ENCODE data around the gene CALM3. TPM values are rescaled to one million over a fixed set of nuclear protein-coding genes. Genes with fewer than 3 reads are reported as not detected.
A peak's percentile ranks its signal among the peaks of the same experiment; 100 is the strongest.

Gene CALM3
- total and polyA plus RNA-seq, 3 experiments from 2014 or later, result 168 to 493 (median 465) TPM

GRCh38 chr19:46618670-46619231 is 17.6 kb downstream of the CALM3 start:
- Mint-ChIP-seq H3K4me3 (peak overlapping the region in 1 of 7 donors; percentile 48), H3K9me3 (no peaks in the 10 kb centered on the region), H3K4me1 (peaks cover 19 to 35% (median 22%) of the 10 kb centered on the region in 3 donors), H3K36me3 (no peaks in the 10 kb centered on the region), H3K27me3 (peaks cover 0 to 12% of the 10 kb centered on the region in 2 donors), H3K27ac (peak overlapping the region in 1 of 8 donors; percentile 23)
- Histone ChIP-seq H3K27ac (ENCODE audit: low read depth, low read length) (no peak overlapping the region), H3K27me3 (ENCODE audit: insufficient read depth, low read length, poor library complexity, severe bottlenecking) (no peaks in the 10 kb centered on the region), H3K9me3 (ENCODE audit: low read length) (no peaks in the 10 kb centered on the region), H3K36me3 (ENCODE audit: insufficient read depth, low read length) (no peaks in the 10 kb centered on the region), H3K4me3 (ENCODE audit: low read length) (no peak overlapping the region), H3K4me1 (ENCODE audit: insufficient read depth, low read length) (peaks cover 74% of the 10 kb centered on the region)
- CTCF ChIA-PET, result interaction anchor here (0.8 to 2.4 kb wide), 2 partner anchors 43 to 110 kb away, joined by 3 to 9 read pairs; partner anchors contain the start of gene DACT3
- DNase-seq, result peak in 1 of 5 donors; percentile 32
- POLR2A ChIA-PET, result no interaction called here

GRCh38 chr19:46620267-46620666 is 19.1 kb downstream of the CALM3 start:
- ChIA-PET CTCF (interaction anchor here (0.6 to 2.4 kb wide), 3 partner anchors 8 to 217 kb away, joined by 3 to 9 read pairs (median 4); partner anchors contain the start of gene DACT3), POLR2A (no interaction called here)
- Mint-ChIP-seq H3K27ac (peak overlapping the region in 1 of 8 donors; percentile 67), H3K27me3 (peaks cover 0 to 15% of the 10 kb centered on the region in 2 donors), H3K9me3 (no peaks in the 10 kb centered on the region), H3K4me3 (no peak overlapping the region), H3K4me1 (peaks cover 11 to 32% (median 15%) of the 10 kb centered on the region in 3 donors), H3K36me3 (no peaks in the 10 kb centered on the region)
- peaks cover 68% of the 10 kb centered on the region for H3K4me1 ChIP-seq (ENCODE audit: insufficient read depth, low read length)
- no peaks in the 10 kb centered on the region for H3K27me3 ChIP-seq (ENCODE audit: insufficient read depth, low read length, poor library complexity, severe bottlenecking)
- no peak overlapping the region for H3K27ac ChIP-seq (ENCODE audit: low read depth, low read length)
- DNase-seq, result no peak
- no peaks in the 10 kb centered on the region for H3K9me3 ChIP-seq (ENCODE audit: low read length)
- H3K36me3 ChIP-seq (ENCODE audit: insufficient read depth, low read length), result no peaks in the 10 kb centered on the region
- peak overlapping the region; percentile 20 for H3K4me3 ChIP-seq (ENCODE audit: low read length)

GRCh38 chr19:46620716-46621115 is 19.6 kb downstream of the CALM3 start:
- H3K27ac Mint-ChIP-seq, result peak overlapping the region in 1 of 8 donors; percentile 42
- no peak overlapping the region for H3K27ac ChIP-seq (ENCODE audit: low read depth, low read length)

GRCh38 chr19:46621191-46622117 is 20.3 kb downstream of the CALM3 start:
- peak overlapping the region in 3 of 8 donors; percentile 42 to 69 (median 54) for H3K27ac Mint-ChIP-seq

More at GRCh38 chr19:46620716-46621115, 19.6 kb downstream of the CALM3 start:
- ChIA-PET POLR2A (no interaction called here), CTCF (interaction anchor here (0.6 to 2.4 kb wide), 3 partner anchors 9 to 217 kb away, joined by 3 to 9 read pairs (median 4); partner anchors contain the start of gene DACT3)
- Mint-ChIP-seq H3K9me3 (no peaks in the 10 kb centered on the region), H3K36me3 (no peaks in the 10 kb centered on the region), H3K4me3 (no peak overlapping the region), H3K4me1 (peaks cover 11 to 32% (median 15%) of the 10 kb centered on the region in 3 donors), H3K27me3 (peaks cover 0 to 18% of the 10 kb centered on the region in 2 donors)
- Histone ChIP-seq H3K4me3 (ENCODE audit: low read length) (no peak overlapping the region), H3K36me3 (ENCODE audit: insufficient read depth, low read length) (no peaks in the 10 kb centered on the region), H3K9me3 (ENCODE audit: low read length) (no peaks in the 10 kb centered on the region), H3K27me3 (ENCODE audit: insufficient read depth, low read length, poor library complexity, severe bottlenecking) (no peaks in the 10 kb centered on the region), H3K4me1 (ENCODE audit: insufficient read depth, low read length) (peaks cover 68% of the 10 kb centered on the region)
- peak in 1 of 5 donors; percentile 38 for DNase-seq

GRCh38 chr19:46622118-46622446 is 21.0 kb downstream of the CALM3 start:
- H3K9me3 Mint-ChIP-seq, result no peaks in the 10 kb centered on the region
- Histone ChIP-seq H3K9me3 (ENCODE audit: low read length) (no peaks in the 10 kb centered on the region), H3K4me1 (ENCODE audit: insufficient read depth, low read length) (peaks cover 56% of the 10 kb centered on the region), H3K4me3 (ENCODE audit: low read length) (no peak overlapping the region), H3K27me3 (ENCODE audit: insufficient read depth, low read length, poor library complexity, severe bottlenecking) (no peaks in the 10 kb centered on the region), H3K36me3 (ENCODE audit: insufficient read depth, low read length) (no peaks in the 10 kb centered on the region), H3K27ac (ENCODE audit: low read depth, low read length) (no peak overlapping the region)
- H3K4me1 Mint-ChIP-seq, result peaks cover 5 to 26% (median 8%) of the 10 kb centered on the region in 3 donors
- H3K4me3 Mint-ChIP-seq, result no peak overlapping the region
- H3K27ac Mint-ChIP-seq, result peak overlapping the region in 1 of 8 donors; percentile 9
- peak in 1 of 5 donors; percentile 9 for DNase-seq
- H3K27me3 Mint-ChIP-seq, result peaks cover 0 to 19% of the 10 kb centered on the region in 2 donors
- no peaks in the 10 kb centered on the region for H3K36me3 Mint-ChIP-seq
- ChIA-PET CTCF (interaction anchor here (2.0 kb wide), 1 partner anchor 8 kb away, joined by 8 read pairs; no protein-coding TSS in a partner anchor), POLR2A (no interaction called here)

More at GRCh38 chr19:46621191-46622117, 20.3 kb downstream of the CALM3 start:
- Histone ChIP-seq H3K36me3 (ENCODE audit: insufficient read depth, low read length) (no peaks in the 10 kb centered on the region), H3K9me3 (ENCODE audit: low read length) (no peaks in the 10 kb centered on the region), H3K4me1 (ENCODE audit: insufficient read depth, low read length) (peaks cover 63% of the 10 kb centered on the region), H3K27ac (ENCODE audit: low read depth, low read length) (no peak overlapping the region), H3K27me3 (ENCODE audit: insufficient read depth, low read length, poor library complexity, severe bottlenecking) (no peaks in the 10 kb centered on the region), H3K4me3 (ENCODE audit: low read length) (no peak overlapping the region)
- DNase-seq, result peak in 1 of 5 donors; percentile 40
- peaks cover 0 to 18% of the 10 kb centered on the region in 2 donors for H3K27me3 Mint-ChIP-seq
- H3K4me3 Mint-ChIP-seq, result no peak overlapping the region
- ChIA-PET POLR2A (no interaction called here), CTCF (interaction anchor here (1.2 to 2.0 kb wide), 2 partner anchors 8 to 9 kb away, joined by 4 to 8 read pairs; no protein-coding TSS in a partner anchor)
- H3K36me3 Mint-ChIP-seq, result no peaks in the 10 kb centered on the region
- no peaks in the 10 kb centered on the region for H3K9me3 Mint-ChIP-seq
- H3K4me1 Mint-ChIP-seq, result peaks cover 10 to 32% (median 14%) of the 10 kb centered on the region in 3 donors

GRCh38 chr19:46623915-46624502 is 22.9 kb downstream of the CALM3 start:
- H3K27ac Mint-ChIP-seq, result peak overlapping the region in 1 of 8 donors; percentile 29
- DNase-seq, result no peak
- Histone ChIP-seq H3K9me3 (ENCODE audit: low read length) (no peaks in the 10 kb centered on the region), H3K27ac (ENCODE audit: low read depth, low read length) (no peak overlapping the region), H3K4me3 (ENCODE audit: low read length) (no peak overlapping the region), H3K27me3 (ENCODE audit: insufficient read depth, low read length, poor library complexity, severe bottlenecking) (no peaks in the 10 kb centered on the region), H3K4me1 (ENCODE audit: insufficient read depth, low read length) (peaks cover 42% of the 10 kb centered on the region), H3K36me3 (ENCODE audit: insufficient read depth, low read length) (no peaks in the 10 kb centered on the region)
- no peaks in the 10 kb centered on the region for H3K36me3 Mint-ChIP-seq
- H3K9me3 Mint-ChIP-seq, result no peaks in the 10 kb centered on the region
- ChIA-PET POLR2A (no interaction called here), CTCF (interaction anchor here (0.9 to 2.0 kb wide), 2 partner anchors 10 kb away, joined by 4 to 8 read pairs; no protein-coding TSS in a partner anchor)
- H3K4me3 Mint-ChIP-seq, result peak overlapping the region in 1 of 7 donors; percentile 32
- peaks cover 5 to 20% (median 8%) of the 10 kb centered on the region in 3 donors for H3K4me1 Mint-ChIP-seq
- H3K27me3 Mint-ChIP-seq, result peaks cover 2 to 24% of the 10 kb centered on the region in 2 donors

GRCh38 chr19:46624958-46625661 is 24.0 kb downstream of the CALM3 start, which contains the start of gene PTGIR:
TSS of gene PTGIR (minus strand) at chr19:46625089. CDS start at chr19:46624225, 864 bp downstream.
- ChIA-PET POLR2A (interaction anchor here (1.1 kb wide), 1 partner anchor 25 kb away, joined by 3 read pairs; no protein-coding TSS in a partner anchor), CTCF (interaction anchor here (0.9 kb wide), 1 partner anchor 11 kb away, joined by 4 read pairs; no protein-coding TSS in a partner anchor)
- Histone ChIP-seq H3K4me3 (ENCODE audit: low read length) (no peak within 1 kb of the TSS), H3K4me1 (ENCODE audit: insufficient read depth, low read length) (peaks cover 32% of the 10 kb centered on the region), H3K36me3 (ENCODE audit: insufficient read depth, low read length) (no peaks in the 10 kb centered on the region), H3K9me3 (ENCODE audit: low read length) (no peaks in the 10 kb centered on the region), H3K27ac (ENCODE audit: low read depth, low read length) (no peak within 1 kb of the TSS), H3K27me3 (ENCODE audit: insufficient read depth, low read length, poor library complexity, severe bottlenecking) (no peaks in the 10 kb centered on the region)
- no peak for DNase-seq
- Mint-ChIP-seq H3K36me3 (no peaks in the 10 kb centered on the region), H3K27ac (peak within 1 kb of the TSS in 3 of 8 donors; percentile 8 to 38 (median 29)), H3K9me3 (no peaks in the 10 kb centered on the region), H3K4me3 (peak within 1 kb of the TSS in 1 of 7 donors; percentile 32), H3K4me1 (peaks cover 1 to 12% (median 2%) of the 10 kb centered on the region in 3 donors), H3K27me3 (peaks cover 2 to 28% of the 10 kb centered on the region in 2 donors)

All from CD8-positive, alpha-beta memory T cell (primary cell).